Stimulated activated CD4-positive, alpha-beta T cell treated with anti-CD3 and anti-CD28 coated beads, TNF-alpha, amount 100 ng/mL, for 1 hour (primary cell): ENCODE results near the gene BPIFB2.

Experiments
- DNase-seq, 3 donors: peaks; one replicate each; pipeline ENCODE4 v3.0.0-alpha.2; 2020; ENCODE audit warnings: low read depth in 3 of 3, low spot score in 1 of 3

BPIFB2 gene

GRCh38 chr20:33020278-33021161 is 13.0 kb downstream of the BPIFB2 start:
- DNase-seq, result no peak

- no peak for DNase-seq
Observed at GRCh38 chr20:33021879-33022278, 14.4 kb downstream of the BPIFB2 start.

GRCh38 chr20:33022289-33022688 is 14.8 kb downstream of the BPIFB2 start:
- no peak for DNase-seq

DNA sequence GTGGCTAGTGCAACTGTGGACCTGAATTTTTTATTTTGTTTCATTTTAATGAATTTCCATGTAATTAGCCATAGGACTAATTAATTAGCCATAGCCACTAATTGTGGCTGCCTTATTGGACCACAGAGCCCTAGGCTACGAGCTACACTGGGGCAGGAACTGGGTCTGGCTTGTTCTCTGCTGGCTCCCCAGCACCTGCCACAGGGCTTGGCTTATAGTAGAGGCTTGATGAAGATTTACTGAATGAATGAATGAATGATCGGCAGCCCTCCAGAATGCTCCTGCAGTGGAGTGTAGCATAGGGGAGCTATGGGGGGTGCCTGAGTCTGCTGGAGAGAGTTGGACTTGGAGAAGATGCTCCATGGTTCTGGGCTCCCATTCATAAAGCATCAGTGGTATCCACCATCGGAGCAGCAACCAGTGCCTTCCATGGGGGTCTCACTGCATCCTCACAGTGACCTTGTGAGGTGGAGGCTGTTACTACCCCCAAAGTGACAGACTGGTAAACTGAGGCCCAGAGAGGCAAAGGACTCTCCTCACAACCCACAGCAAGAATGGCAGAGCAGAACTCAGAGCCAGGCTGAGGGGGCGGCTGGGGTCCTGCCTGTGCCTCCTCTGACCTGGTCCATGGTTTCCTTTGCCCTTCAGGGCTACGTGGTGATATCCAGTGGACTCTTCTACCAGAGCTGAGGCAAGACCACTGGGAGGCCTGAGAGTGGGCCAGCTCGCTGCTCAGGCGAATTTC is 15.4 kb downstream of the BPIFB2 start:
- DNase-seq, result no peak

GRCh38 chr20:33023439-33024242 is 16.1 kb downstream of the BPIFB2 start:
- no peak for DNase-seq

GRCh38 chr20:33024243-33024560 is 16.7 kb downstream of the BPIFB2 start:
- DNase-seq, result no peak

DNA sequence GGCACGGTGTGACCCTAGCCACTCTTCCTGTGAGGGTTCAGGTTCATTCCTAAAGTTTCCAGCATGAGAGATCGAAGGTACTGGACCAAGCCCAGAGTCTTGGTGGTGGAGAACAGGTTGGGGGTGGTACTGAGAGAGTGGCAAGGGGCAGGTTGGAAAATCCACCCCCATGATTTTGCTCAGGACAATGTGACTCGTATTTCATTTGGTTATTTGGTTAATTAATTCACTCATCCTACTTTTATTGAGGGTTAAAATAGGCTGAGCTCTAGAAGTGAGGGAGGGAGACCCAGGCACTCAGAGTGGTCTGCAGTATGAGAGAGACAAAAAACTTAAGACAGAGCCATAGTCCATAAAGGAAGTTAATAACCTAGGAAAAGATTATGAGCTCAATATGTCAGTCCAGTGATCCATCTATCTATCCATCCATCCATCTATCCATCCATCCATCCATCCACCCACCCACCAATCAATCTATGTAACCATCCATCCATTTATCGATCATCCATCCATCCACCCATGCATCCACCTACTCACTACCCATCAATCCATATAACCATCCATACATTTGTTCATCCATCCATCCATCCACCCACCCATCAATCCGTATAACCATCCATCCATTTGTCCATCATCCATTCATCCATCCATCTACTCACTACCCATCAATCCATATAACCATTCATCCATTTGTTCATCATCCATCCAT is 17.3 kb downstream of the BPIFB2 start:
- no peak for DNase-seq

DNA sequence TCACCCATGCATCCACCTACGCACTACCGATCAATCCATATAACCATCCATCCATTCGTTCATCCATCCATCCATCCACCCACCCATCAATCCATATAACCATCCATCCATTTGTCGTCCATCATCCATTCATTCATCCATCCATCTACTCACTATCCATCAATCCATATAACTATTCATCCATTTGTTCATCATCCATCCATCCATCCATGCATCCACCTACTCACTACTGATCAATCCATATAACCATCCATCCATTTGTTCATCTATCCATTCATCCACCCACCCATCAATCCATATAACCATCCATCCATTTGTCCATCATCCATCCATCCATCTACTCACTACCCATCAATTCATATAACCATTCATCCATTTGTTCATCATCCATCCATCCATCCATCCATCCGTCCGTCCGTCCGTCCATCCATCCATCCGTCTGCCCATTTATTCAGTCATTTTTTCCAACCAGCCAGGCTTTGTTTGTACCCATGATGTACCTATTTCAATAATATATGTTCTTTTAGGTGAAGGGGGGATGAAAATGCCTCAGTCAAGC is 17.9 kb downstream of the BPIFB2 start:
- no peak for DNase-seq

GRCh38 chr20:33026072-33026778 is 18.7 kb downstream of the BPIFB2 start:
- no peak for DNase-seq

- DNase-seq, result no peak
Observed at GRCh38 chr20:33026779-33027759, 19.6 kb downstream of the BPIFB2 start.

DNA sequence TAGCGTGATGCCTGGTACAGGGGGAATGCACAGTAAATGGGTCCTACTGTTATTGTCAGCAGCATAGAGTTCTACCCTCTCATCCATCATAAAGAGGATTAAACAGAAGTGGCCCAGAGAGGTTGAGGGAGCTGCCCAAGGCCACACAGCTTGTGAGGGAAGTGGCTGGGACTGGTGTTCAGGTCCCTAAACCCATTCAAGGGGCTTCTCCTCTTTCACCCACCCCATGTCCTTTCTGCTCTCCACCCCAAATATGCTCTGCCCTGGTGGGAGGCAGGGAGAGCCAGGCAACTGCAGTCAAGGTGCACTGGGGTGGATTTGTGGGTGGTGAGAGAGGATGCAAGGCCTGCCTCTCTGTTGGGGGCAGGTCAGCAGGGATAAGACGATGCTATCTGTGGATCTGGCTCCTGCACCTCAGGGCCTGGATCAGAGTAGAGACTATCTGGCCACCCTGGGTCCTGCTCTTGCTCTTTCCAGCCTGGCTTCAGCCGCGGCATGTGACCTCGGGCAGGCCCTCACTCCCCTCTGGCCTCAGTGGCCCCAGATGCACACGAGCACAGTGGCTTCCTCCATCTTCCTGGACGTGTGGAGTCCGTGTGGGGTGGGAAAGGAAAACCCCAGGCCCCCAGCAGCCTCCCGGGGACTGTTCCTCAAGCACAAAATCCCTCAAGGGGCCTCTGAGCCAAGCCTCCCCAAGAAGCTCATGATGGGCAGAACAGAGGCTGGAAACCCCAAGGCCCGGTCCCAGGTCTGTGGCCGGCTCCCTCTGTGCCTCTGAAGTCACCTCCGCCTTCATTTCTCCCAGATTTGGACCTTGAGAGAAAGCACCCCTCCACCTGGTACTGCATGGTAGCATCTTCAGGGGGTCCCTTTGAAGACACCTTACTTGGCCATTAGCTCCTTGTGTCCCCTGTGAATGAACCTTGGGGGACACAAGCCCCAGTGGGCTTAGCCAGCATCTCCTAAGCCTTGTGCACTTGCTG is 20.6 kb downstream of the BPIFB2 start:
- no peak for DNase-seq

DNA sequence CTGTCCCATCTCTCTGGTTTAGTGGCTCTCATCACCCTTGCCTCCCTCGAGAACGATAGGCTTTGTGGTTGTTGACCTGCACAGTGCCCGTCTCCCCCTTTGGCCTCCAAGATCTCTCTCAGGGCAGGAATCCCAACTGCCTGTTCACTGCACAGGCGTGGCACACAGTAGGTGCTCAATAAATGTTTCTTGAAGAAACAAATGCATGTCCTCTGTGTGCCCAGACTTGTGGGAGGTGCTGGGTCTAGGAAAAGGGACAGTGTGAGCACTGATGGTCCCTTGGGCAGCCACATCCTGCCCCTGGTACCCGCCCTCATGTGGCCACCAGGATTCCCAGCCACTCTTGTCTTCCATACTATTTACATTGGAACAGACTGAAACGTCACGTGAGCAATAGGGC is 21.4 kb downstream of the BPIFB2 start:
- DNase-seq, result no peak

DNA sequence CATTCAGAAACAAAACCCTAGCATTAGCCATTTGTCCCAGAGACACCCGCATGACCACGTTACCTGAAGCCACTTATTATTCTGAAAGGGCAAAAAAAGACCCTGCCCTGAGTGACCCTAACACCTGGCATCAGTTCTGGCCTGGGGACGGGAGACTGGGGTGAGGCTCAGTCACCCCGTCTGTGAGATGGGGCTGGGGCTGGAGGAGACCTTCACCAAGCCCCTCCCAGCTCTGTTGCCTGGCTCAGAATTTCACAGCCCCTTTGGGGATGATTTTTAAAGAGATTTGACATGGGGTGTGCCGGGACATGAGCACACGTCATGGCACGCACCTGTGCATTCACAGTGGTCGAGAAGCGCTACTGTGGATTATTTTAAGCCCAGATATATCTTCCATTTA is 22.6 kb downstream of the BPIFB2 start:
- no peak for DNase-seq

GRCh38 chr20:33030569-33030968 is 23.1 kb downstream of the BPIFB2 start:
- no peak for DNase-seq

DNA sequence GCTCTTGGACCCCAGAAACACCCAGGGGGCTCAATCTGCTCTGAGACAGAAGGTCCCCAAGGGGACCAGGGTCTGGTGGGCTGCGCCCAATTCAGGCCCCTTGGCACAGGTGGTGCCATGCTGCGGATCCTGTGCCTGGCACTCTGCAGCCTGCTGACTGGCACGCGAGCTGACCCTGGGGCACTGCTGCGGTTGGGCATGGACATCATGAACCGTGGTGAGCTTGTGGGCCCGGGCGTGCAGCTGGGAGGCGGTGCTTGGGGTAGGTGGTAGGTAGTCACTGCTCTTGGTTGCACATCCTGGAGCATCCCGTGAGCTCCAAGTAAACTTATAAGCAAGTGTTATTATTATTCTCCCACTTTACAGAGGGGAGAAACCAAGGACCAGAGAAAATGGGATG is 24.0 kb downstream of the BPIFB2 start, which contains the start of gene BPIFB6:
TSS of gene BPIFB6 (plus strand) at position 118 of the 400 bp plus-strand sequence. CDS start at position 118, 0 bp downstream.
- DNase-seq, result no peak

DNA sequence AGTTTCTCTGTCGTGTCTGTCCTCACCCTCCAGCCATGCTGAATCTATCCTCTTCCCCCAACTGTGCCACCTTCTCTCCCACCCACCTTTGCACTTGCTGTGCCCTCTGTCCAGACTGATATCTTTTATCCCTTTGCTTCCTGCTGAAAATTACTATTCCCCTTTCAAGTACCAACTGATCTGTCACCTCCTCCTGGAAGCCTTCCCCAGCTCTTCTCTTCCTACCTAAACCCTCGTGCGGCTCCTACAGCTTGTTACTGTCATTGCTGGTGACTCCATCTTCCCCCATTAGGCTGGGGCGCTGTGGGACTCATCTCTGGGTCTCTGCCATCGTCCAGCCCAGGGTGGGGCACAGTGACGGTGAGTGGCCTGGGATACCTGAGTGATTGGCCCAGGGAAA is 25.1 kb downstream of the BPIFB2 start:
- DNase-seq, result no peak

GRCh38 chr20:33033381-33033780 is 25.9 kb downstream of the BPIFB2 start:
- no peak for DNase-seq

GRCh38 chr20:33034115-33034514 is 26.6 kb downstream of the BPIFB2 start:
- no peak for DNase-seq
